SK-N-SH (cell line): ENCODE measurements around the gene FGD4. TPM values are rescaled to one million over a fixed set of nuclear protein-coding genes. Genes with fewer than 3 reads are reported as not detected.

Experiments used
- CTCF ChIA-PET: fragments of 300-600, 350-600 bp; formaldehyde crosslinking; extraction: SDS; loops from one replicate; lab custom pipeline; 2021; lab: Yijun Ruan, JAX
- POLR2A ChIA-PET: fragments of 350-600 bp; sonication (Branson Sonifier 250); formaldehyde crosslinking; extraction: SDS; loops from one replicate; lab custom pipeline; 2020; ENCODE audit warnings: antibody characterized with exemption, inconsistent platforms; lab: Yijun Ruan, JAX
- DNase-seq: peaks from one replicate; pipeline ENCODE4 v3.0.0; 2012
- H2AFZ ChIP-seq: fragments of 200-600 bp; sonication (generic); 2 replicates; pipeline ENCODE4 v1.8.1; 2016; ENCODE audit warnings: antibody characterized with exemption, mild to moderate bottlenecking, low read depth
- H3F3A ChIP-seq: fragments of 200-600 bp; sonication (generic); replicated peaks from 2 replicates; pipeline ENCODE3; 2016; ENCODE audit warnings: antibody characterized with exemption, mild to moderate bottlenecking; ENCODE audit not compliant: insufficient read depth
- H3K27ac ChIP-seq, 2 experiments: fragments of 200-500 bp in 1 of 2; fragments of 200-600 bp in 1 of 2; sonication (Bioruptor generic) in 1 of 2; sonication (generic), shearing (Covaris generic) in 1 of 2; 2 replicates each; pipeline versions ENCODE4 v1.5.1 to v1.6.1; 2014 to 2016; ENCODE audit warnings: low read depth in 2 of 2, inconsistent platforms in 1 of 2, low read length in 1 of 2, mild to moderate bottlenecking in 1 of 2, mixed read lengths in 1 of 2
- H3K27me3 ChIP-seq: fragments of 200-600 bp; sonication (generic), shearing (Covaris generic); 2 replicates; pipeline ENCODE4 v1.6.1; 2016; ENCODE audit warnings: mixed run types; ENCODE audit not compliant: insufficient read depth
- H3K36me3 ChIP-seq, 2 experiments: fragments of 200-500 bp in 1 of 2; fragments of 200-600 bp in 1 of 2; sonication (Bioruptor generic) in 1 of 2; sonication (generic) in 1 of 2; replicated peaks in 1 of 2; 2 replicates each; pipeline versions ENCODE3 to v1.5.1; 2014 to 2016; ENCODE audit warnings: low read length in 1 of 2, mild to moderate bottlenecking in 1 of 2; ENCODE audit not compliant: insufficient read depth in 2 of 2, control insufficient read depth in 1 of 2
- H3K4me1 ChIP-seq, 2 experiments: fragments of 200-500 bp in 1 of 2; fragments of 200-600 bp in 1 of 2; sonication (Bioruptor generic) in 1 of 2; sonication (generic), shearing (Covaris generic) in 1 of 2; 2 replicates each; pipeline versions ENCODE4 v1.5.1 to v1.6.1; 2014 to 2016; ENCODE audit warnings: low read depth in 1 of 2, low read length in 1 of 2, mixed run types in 1 of 2; ENCODE audit not compliant: insufficient read depth in 2 of 2, control insufficient read depth in 1 of 2
- H3K4me2 ChIP-seq: fragments of 200-600 bp; sonication (generic), shearing (Covaris generic); 2 replicates; pipeline ENCODE4 v1.6.1; 2017; ENCODE audit warnings: mixed run types
- H3K4me3 ChIP-seq, 2 experiments: fragments of 200-500 bp in 1 of 2; fragments of 200-600 bp in 1 of 2; sonication (Bioruptor generic) in 1 of 2; sonication (generic), shearing (Covaris generic) in 1 of 2; 2 replicates each; pipeline versions ENCODE4 v1.5.1 to v1.8.1; 2014 to 2016; ENCODE audit warnings: low read depth in 2 of 2, inconsistent platforms in 1 of 2, low read length in 1 of 2, mild to moderate bottlenecking in 1 of 2, mixed read lengths in 1 of 2, moderate library complexity in 1 of 2
- H3K79me2 ChIP-seq: fragments of 200-600 bp; sonication (generic); 2 replicates; pipeline ENCODE4 v1.8.1; 2017; ENCODE audit warnings: mild to moderate bottlenecking; ENCODE audit not compliant: insufficient read depth
- H3K9ac ChIP-seq: fragments of 200-600 bp; sonication (generic); 2 replicates; pipeline ENCODE4 v1.6.1; 2017; ENCODE audit warnings: mixed run types
- H3K9me2 ChIP-seq: fragments of 200-600 bp; sonication (generic); 2 replicates; pipeline ENCODE4 v1.6.1; 2017; ENCODE audit warnings: mixed run types
- H3K9me3 ChIP-seq: fragments of 200-600 bp; sonication (generic); 2 replicates; pipeline ENCODE4 v1.6.1; 2017; ENCODE audit warnings: mixed run types, mild to moderate bottlenecking, moderate library complexity
- H4K20me1 ChIP-seq: fragments of 200-600 bp; sonication (generic); 2 replicates; pipeline ENCODE4 v1.6.1; 2017; ENCODE audit warnings: mild to moderate bottlenecking, mixed run types; ENCODE audit not compliant: insufficient read depth
- EP300 ChIP-seq, 2 experiments: IDR thresholded peaks; 2 replicates each; pipeline versions ENCODE4 v1.4.0 to v1.6.1; 2012; ENCODE audit warnings: borderline replicate concordance in 1 of 2, low read depth in 1 of 2, low read length in 1 of 2
- FOSL2 ChIP-seq: IDR thresholded peaks from 2 replicates; pipeline ENCODE4 v1.4.0; 2012; ENCODE audit warnings: low read depth, mild to moderate bottlenecking, moderate library complexity, borderline replicate concordance
- FOXJ3 ChIP-seq: sonication (generic); formaldehyde crosslinking; IDR thresholded peaks from 2 replicates; pipeline ENCODE4 v1.5.1; 2020; ENCODE audit warnings: mild to moderate bottlenecking, missing genetic modification reagents
- FOXM1 ChIP-seq: IDR thresholded peaks from 2 replicates; pipeline ENCODE4 v1.4.0; 2012; ENCODE audit warnings: low read depth, mild to moderate bottlenecking
- MEF2A ChIP-seq: IDR thresholded peaks from 2 replicates; pipeline ENCODE4 v1.4.0; 2012; ENCODE audit warnings: low read depth, borderline replicate concordance
- MXI1 ChIP-seq: IDR thresholded peaks from 2 replicates; pipeline ENCODE4 v1.6.1; 2012; ENCODE audit warnings: mild to moderate bottlenecking, low read depth, low read length, improper control_type of control experiment
- NFIC ChIP-seq: IDR thresholded peaks from 2 replicates; pipeline ENCODE4 v1.4.0; 2012; ENCODE audit warnings: borderline replicate concordance
- NRF1 ChIP-seq: IDR thresholded peaks from 2 replicates; pipeline ENCODE4 v1.6.1; 2012; ENCODE audit warnings: low read depth, mild to moderate bottlenecking, low read length
- POLR2AphosphoS5 ChIP-seq: IDR thresholded peaks from 2 replicates; pipeline ENCODE4 v1.6.1; 2012; ENCODE audit warnings: low read depth, low read length
- RFX5 ChIP-seq: IDR thresholded peaks from 2 replicates; pipeline ENCODE4 v1.6.1; 2012; ENCODE audit warnings: mild to moderate bottlenecking, improper control_type of control experiment, low read length
- SMC3 ChIP-seq: IDR thresholded peaks from 2 replicates; pipeline ENCODE4 v1.6.1; 2012; ENCODE audit warnings: low read depth, low read length, improper control_type of control experiment
- TAF1 ChIP-seq: IDR thresholded peaks from 2 replicates; pipeline ENCODE4 v1.6.1; 2012; ENCODE audit warnings: low read depth, mild to moderate bottlenecking, low read length, moderate library complexity, borderline replicate concordance
- TCF12 ChIP-seq: IDR thresholded peaks from 2 replicates; pipeline ENCODE4 v1.4.0; 2012
- WGBS: methylation state at CpG from one replicate; pipeline ENCODE4 v1.1.6; 2017; ENCODE audit warnings: low lambda C conversion rate; 5-methylcytosine and 5-hydroxymethylcytosine counted together
- polyA plus RNA-seq, 3 experiments: library from polyadenylated mRNA; depleted of rRNA; stranded (reverse); fragments of >200 nt; gene quantifications; 2 replicates each; pipeline ENCODE4 v1.2.3, GENCODE V29; 2012
- TF ChIP-seq, protein P1 (sequence below): fragments of 150-350 bp; IDR thresholded peaks from 2 replicates; pipeline ENCODE4 v1.6.1; 2016; ENCODE audit warnings: mild to moderate bottlenecking, low read depth, low read length
- TF ChIP-seq, protein P2 (sequence below): IDR thresholded peaks from 2 replicates; pipeline ENCODE4 v1.4.0; 2012; ENCODE audit warnings: low read depth, borderline replicate concordance
- TF ChIP-seq, protein P3 (sequence below): IDR thresholded peaks from 2 replicates; pipeline ENCODE4; 2012
- TF ChIP-seq, protein P4 (sequence below): fragments of 200-600 bp; sonication (generic); IDR thresholded peaks from 2 replicates; pipeline ENCODE4 v1.6.1; 2017; ENCODE audit warnings: antibody characterized with exemption, mild to moderate bottlenecking, moderate library complexity
- TF ChIP-seq, protein P5 (sequence below): fragments of 150-350 bp; IDR thresholded peaks from 2 replicates; pipeline ENCODE4 v1.6.1; 2017; ENCODE audit warnings: antibody characterized with exemption, low read length, low read depth, borderline replicate concordance

The FGD4 gene
- polyA plus RNA-seq, 1 of the 3 experiments (the other 2 are of a cell fraction): 0.26 TPM

DNA sequence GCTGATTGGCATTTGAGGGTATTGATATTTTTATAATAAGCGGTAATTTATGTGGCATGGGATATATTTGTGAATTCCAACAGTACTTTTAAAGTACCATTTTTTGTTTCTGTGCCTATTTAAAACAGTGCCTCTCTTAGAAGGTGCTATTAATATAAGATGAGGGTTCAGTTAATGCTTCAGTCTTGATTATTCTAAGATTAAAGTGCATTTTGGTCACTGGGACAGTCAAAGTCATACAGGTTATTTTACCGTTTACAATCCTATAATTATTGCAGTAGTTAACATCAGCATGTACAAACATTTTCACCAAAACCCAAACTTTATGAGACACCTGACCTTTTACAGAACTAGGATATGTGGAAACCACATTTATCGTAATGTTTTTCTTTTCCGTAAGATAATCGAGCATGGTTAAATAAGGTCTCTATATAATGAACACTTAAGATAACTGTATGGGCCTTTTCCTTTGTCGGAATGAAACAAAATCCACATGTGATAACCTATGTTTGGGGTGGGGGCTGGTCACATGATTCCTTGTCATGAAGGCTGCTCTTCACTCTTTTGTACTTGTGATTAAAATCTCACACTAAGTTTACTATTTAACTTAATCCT, 242.0 kb downstream of the FGD4 start:
- CTCF ChIA-PET: interaction anchor here (1.1 to 1.4 kb wide), 2 partner anchors 11 to 185 kb away, joined by 3 read pairs; no protein-coding TSS in a partner anchor
- H3K36me3 ChIP-seq: peaks cover 2 to 6% of the 10 kb centered on the region in 2 experiments
- H3K9ac ChIP-seq: no peak overlapping the region
- no peaks in the 10 kb centered on the region for H3K9me3 ChIP-seq
- WGBS: 88% methylated on average over 6 of the region's 6 CpGs
- TF ChIP-seq EP300 (IDR thresholded peaks at IDR 0.05; ENCODE audit: borderline replicate concordance in 1 of 2, low read depth in 1 of 2, low read length in 1 of 2) (no peak), FOSL2 (no peak), FOXJ3 (CRISPR knock-in tag) (no peak), FOXM1 (no peak), TAF1 (no peak), MXI1 (no peak), POLR2AphosphoS5 (no peak), MEF2A (no peak), RFX5 (no peak), TCF12 (no peak), SMC3 (no peak), NFIC (no peak), NRF1 (no peak)
- TF ChIP-seq, protein P1, sequence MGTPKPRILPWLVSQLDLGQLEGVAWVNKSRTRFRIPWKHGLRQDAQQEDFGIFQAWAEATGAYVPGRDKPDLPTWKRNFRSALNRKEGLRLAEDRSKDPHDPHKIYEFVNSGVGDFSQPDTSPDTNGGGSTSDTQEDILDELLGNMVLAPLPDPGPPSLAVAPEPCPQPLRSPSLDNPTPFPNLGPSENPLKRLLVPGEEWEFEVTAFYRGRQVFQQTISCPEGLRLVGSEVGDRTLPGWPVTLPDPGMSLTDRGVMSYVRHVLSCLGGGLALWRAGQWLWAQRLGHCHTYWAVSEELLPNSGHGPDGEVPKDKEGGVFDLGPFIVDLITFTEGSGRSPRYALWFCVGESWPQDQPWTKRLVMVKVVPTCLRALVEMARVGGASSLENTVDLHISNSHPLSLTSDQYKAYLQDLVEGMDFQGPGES: no peak
- TF ChIP-seq, protein P2, sequence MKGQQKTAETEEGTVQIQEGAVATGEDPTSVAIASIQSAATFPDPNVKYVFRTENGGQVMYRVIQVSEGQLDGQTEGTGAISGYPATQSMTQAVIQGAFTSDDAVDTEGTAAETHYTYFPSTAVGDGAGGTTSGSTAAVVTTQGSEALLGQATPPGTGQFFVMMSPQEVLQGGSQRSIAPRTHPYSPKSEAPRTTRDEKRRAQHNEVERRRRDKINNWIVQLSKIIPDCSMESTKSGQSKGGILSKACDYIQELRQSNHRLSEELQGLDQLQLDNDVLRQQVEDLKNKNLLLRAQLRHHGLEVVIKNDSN: no peak
- TF ChIP-seq, protein P3, sequence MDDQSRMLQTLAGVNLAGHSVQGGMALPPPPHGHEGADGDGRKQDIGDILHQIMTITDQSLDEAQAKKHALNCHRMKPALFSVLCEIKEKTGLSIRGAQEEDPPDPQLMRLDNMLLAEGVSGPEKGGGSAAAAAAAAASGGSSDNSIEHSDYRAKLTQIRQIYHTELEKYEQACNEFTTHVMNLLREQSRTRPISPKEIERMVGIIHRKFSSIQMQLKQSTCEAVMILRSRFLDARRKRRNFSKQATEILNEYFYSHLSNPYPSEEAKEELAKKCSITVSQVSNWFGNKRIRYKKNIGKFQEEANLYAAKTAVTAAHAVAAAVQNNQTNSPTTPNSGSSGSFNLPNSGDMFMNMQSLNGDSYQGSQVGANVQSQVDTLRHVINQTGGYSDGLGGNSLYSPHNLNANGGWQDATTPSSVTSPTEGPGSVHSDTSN: no peak
- TF ChIP-seq, protein P4, sequence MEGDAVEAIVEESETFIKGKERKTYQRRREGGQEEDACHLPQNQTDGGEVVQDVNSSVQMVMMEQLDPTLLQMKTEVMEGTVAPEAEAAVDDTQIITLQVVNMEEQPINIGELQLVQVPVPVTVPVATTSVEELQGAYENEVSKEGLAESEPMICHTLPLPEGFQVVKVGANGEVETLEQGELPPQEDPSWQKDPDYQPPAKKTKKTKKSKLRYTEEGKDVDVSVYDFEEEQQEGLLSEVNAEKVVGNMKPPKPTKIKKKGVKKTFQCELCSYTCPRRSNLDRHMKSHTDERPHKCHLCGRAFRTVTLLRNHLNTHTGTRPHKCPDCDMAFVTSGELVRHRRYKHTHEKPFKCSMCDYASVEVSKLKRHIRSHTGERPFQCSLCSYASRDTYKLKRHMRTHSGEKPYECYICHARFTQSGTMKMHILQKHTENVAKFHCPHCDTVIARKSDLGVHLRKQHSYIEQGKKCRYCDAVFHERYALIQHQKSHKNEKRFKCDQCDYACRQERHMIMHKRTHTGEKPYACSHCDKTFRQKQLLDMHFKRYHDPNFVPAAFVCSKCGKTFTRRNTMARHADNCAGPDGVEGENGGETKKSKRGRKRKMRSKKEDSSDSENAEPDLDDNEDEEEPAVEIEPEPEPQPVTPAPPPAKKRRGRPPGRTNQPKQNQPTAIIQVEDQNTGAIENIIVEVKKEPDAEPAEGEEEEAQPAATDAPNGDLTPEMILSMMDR: no peak
- TF ChIP-seq, protein P5, sequence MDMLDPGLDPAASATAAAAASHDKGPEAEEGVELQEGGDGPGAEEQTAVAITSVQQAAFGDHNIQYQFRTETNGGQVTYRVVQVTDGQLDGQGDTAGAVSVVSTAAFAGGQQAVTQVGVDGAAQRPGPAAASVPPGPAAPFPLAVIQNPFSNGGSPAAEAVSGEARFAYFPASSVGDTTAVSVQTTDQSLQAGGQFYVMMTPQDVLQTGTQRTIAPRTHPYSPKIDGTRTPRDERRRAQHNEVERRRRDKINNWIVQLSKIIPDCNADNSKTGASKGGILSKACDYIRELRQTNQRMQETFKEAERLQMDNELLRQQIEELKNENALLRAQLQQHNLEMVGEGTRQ: no peak
- no peaks in the 10 kb centered on the region for H3F3A ChIP-seq
- no peaks in the 10 kb centered on the region; a peak in 1 of 4 replicates for H3K4me1 ChIP-seq
- no peak overlapping the region for H3K27ac ChIP-seq
- H4K20me1 ChIP-seq: no peaks in the 10 kb centered on the region
- no peak for DNase-seq
- H2AFZ ChIP-seq: no peak overlapping the region
- no peaks in the 10 kb centered on the region for H3K79me2 ChIP-seq
- no peak overlapping the region for H3K4me2 ChIP-seq
- H3K9me2 ChIP-seq: no peaks in the 10 kb centered on the region
- no peak overlapping the region for H3K4me3 ChIP-seq
- POLR2A ChIA-PET: no interaction called here
- H3K27me3 ChIP-seq: no peaks in the 10 kb centered on the region
